ENCODE results near the gene TLR4.

The TLR4 gene

DNA sequence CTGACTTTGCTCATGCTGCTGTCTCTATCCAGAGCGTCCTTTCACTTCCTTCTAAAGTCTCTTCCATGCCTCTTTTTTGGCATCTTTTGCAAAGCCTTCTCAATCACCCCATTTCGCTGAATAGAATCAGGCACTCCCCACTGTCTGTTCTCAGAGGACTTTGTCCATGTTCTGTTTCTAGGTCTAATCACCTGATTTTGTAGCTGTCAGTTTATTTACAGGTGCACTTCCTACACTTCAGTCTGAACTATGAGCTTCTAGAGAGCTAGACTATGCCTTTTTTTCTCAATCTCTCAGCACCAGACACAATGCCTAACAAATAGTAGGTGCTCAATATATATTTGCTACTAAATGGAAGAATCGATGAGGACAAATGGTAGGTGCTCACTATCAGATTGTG, 29.9 kb downstream of the TLR4 start:
- Histone ChIP-seq H3K4me2 (ENCODE audit: low read depth, low read length, poor library complexity, severe bottlenecking) (no peak overlapping the region), H2AFZ (ENCODE audit: low read depth, low read length, severe bottlenecking) (no peak overlapping the region), H3F3A (ENCODE audit: insufficient read depth) (no peaks in the 10 kb centered on the region), H3K27me3 (ENCODE audit: low read length) (no peaks in the 10 kb centered on the region), H3K27ac (ENCODE audit: low read depth, low read length) (no peak overlapping the region), H3K79me2 (ENCODE audit: insufficient read depth, low read length) (no peaks in the 10 kb centered on the region), H3K4me3 (ENCODE audit: insufficient read depth, low read length, poor library complexity, severe bottlenecking) (no peak overlapping the region), H3K9ac (ENCODE audit: low read length) (no peak overlapping the region), H4K20me1 (ENCODE audit: low read depth, low read length) (no peaks in the 10 kb centered on the region), H3K36me3 (ENCODE audit: low read length) (no peaks in the 10 kb centered on the region), H3K9me3 (ENCODE audit: insufficient read depth, low read length) (no peaks in the 10 kb centered on the region), H3K9me2 (replicated peaks; ENCODE audit: insufficient read depth, low read length) (no peaks in the 10 kb centered on the region)
- TF ChIP-seq, protein P1, sequence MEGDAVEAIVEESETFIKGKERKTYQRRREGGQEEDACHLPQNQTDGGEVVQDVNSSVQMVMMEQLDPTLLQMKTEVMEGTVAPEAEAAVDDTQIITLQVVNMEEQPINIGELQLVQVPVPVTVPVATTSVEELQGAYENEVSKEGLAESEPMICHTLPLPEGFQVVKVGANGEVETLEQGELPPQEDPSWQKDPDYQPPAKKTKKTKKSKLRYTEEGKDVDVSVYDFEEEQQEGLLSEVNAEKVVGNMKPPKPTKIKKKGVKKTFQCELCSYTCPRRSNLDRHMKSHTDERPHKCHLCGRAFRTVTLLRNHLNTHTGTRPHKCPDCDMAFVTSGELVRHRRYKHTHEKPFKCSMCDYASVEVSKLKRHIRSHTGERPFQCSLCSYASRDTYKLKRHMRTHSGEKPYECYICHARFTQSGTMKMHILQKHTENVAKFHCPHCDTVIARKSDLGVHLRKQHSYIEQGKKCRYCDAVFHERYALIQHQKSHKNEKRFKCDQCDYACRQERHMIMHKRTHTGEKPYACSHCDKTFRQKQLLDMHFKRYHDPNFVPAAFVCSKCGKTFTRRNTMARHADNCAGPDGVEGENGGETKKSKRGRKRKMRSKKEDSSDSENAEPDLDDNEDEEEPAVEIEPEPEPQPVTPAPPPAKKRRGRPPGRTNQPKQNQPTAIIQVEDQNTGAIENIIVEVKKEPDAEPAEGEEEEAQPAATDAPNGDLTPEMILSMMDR (IDR thresholded peaks at IDR 0.05; ENCODE audit: insufficient read depth, low read length, poor library complexity, severe bottlenecking): no peak
- TF ChIP-seq EZH2phosphoT487 (conservative IDR thresholded peaks at IDR 0.05; ENCODE audit: low read length): no peak

DNA sequence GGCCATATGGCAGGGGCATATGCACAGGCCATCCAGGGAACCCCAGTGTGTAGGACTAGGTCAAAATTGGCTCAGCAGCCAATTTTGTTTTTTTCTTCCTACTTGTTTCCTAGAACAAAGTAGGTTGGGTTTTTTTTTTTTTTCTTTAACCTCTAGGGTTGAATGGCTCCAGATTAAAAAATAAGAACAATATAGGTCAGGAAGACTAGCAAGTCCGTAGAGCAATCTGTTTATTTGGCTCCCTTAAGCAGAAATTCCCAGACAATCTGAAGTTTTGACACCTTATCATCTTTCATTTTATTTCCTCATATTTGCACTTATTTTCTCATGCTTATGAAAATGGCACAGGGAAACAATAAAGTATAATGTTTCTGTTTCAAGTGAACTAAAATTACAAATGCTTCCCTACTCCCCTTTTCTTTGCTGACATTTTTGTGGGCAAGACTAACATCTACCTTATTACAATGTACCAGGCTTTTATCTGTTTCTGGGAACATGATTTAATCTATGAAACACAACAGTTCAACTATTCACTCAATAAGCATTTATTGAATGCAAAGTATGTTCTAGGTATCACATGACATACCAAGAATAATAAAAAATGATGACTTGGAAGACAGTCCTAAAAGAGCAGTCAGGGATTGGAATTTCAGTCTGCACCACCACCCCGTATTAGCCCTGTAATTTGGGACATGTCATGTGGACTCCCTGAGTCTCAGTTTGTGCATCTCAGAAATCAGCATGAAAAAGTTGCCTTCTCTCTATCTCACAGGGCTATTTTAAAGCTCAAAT, 30.5 kb downstream of the TLR4 start:
- no peaks in the 10 kb centered on the region for H3K9me2 ChIP-seq (replicated peaks; ENCODE audit: insufficient read depth, low read length)
- H3K4me2 ChIP-seq (ENCODE audit: low read depth, low read length, poor library complexity, severe bottlenecking): no peak overlapping the region
- H3K4me3 ChIP-seq (ENCODE audit: insufficient read depth, low read length, poor library complexity, severe bottlenecking): no peak overlapping the region
- no peaks in the 10 kb centered on the region for H4K20me1 ChIP-seq (ENCODE audit: low read depth, low read length)
- no peaks in the 10 kb centered on the region for H3K36me3 ChIP-seq (ENCODE audit: low read length)
- H2AFZ ChIP-seq (ENCODE audit: low read depth, low read length, severe bottlenecking): no peak overlapping the region
- H3K27ac ChIP-seq (ENCODE audit: low read depth, low read length): no peak overlapping the region
- H3K9me3 ChIP-seq (ENCODE audit: insufficient read depth, low read length): no peaks in the 10 kb centered on the region
- TF ChIP-seq, protein P1 (IDR thresholded peaks at IDR 0.05; ENCODE audit: insufficient read depth, low read length, poor library complexity, severe bottlenecking): no peak
- TF ChIP-seq EZH2phosphoT487 (conservative IDR thresholded peaks at IDR 0.05; ENCODE audit: low read length): no peak
- H3K79me2 ChIP-seq (ENCODE audit: insufficient read depth, low read length): no peaks in the 10 kb centered on the region
- no peak overlapping the region for H3K9ac ChIP-seq (ENCODE audit: low read length)
- H3F3A ChIP-seq (ENCODE audit: insufficient read depth): no peaks in the 10 kb centered on the region
- H3K27me3 ChIP-seq (ENCODE audit: low read length): no peaks in the 10 kb centered on the region

DNA sequence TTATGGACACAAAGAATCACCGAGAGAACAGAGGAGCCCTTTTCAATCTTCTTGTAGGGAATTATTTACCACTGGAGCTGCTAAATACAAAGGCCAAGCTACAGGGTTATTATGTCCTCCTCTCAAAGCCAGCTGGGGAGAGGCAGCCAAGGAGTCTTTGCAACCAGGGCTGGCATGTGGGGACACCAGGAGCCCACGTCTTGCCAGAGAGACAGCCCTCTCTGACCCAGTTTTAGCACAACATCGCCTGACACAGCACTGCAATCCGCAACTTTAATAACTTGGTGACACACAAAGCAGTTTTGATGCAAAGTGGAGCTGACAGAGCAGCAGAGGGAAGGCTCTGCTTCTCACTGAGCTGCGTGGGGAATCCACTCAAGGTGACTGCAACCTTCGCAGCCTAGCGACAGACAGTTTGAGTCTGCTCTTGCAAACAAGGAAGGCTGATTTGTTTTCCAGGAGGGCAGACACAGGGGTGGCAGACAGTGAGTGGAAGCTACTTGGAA, 33.6 kb downstream of the TLR4 start:
- Histone ChIP-seq H3K9me3 (ENCODE audit: insufficient read depth, low read length) (no peaks in the 10 kb centered on the region), H3K9me2 (replicated peaks; ENCODE audit: insufficient read depth, low read length) (no peaks in the 10 kb centered on the region), H2AFZ (ENCODE audit: low read depth, low read length, severe bottlenecking) (no peak overlapping the region), H3K9ac (ENCODE audit: low read length) (no peak overlapping the region), H3K4me2 (ENCODE audit: low read depth, low read length, poor library complexity, severe bottlenecking) (no peak overlapping the region), H3F3A (ENCODE audit: insufficient read depth) (no peaks in the 10 kb centered on the region), H3K4me3 (ENCODE audit: insufficient read depth, low read length, poor library complexity, severe bottlenecking) (no peak overlapping the region), H3K79me2 (ENCODE audit: insufficient read depth, low read length) (no peaks in the 10 kb centered on the region), H3K36me3 (ENCODE audit: low read length) (no peaks in the 10 kb centered on the region), H4K20me1 (ENCODE audit: low read depth, low read length) (no peaks in the 10 kb centered on the region), H3K27me3 (ENCODE audit: low read length) (no peaks in the 10 kb centered on the region), H3K27ac (ENCODE audit: low read depth, low read length) (no peak overlapping the region)
- TF ChIP-seq, protein P1 (IDR thresholded peaks at IDR 0.05; ENCODE audit: insufficient read depth, low read length, poor library complexity, severe bottlenecking): no peak
- no peak for TF ChIP-seq EZH2phosphoT487 (conservative IDR thresholded peaks at IDR 0.05; ENCODE audit: low read length)
